Measurements from ENCODE around the gene DNAH14. TPM values are rescaled to one million over a fixed set of nuclear protein-coding genes. Genes with fewer than 3 reads are reported as not detected.

Gene DNAH14
- total and polyA plus RNA-seq, 4 donors = 2.7 to 19.8 (median 9.6) TPM

- Histone ChIP-seq H3K4me1 (ENCODE audit: control insufficient read depth in 4 of 4, insufficient read depth in 4 of 4, low read length in 3 of 4) (no peaks in the 10 kb centered on the region), H3K9ac (ENCODE audit: low read depth in 1 of 2, low read length in 2 of 2) (no peak overlapping the region), H3K27me3 (ENCODE audit: control insufficient read depth in 4 of 4, insufficient read depth in 4 of 4, low read length in 3 of 4) (no peaks in the 10 kb centered on the region), H3K36me3 (ENCODE audit: control insufficient read depth in 4 of 4, insufficient read depth in 3 of 4, low read depth in 1 of 4, low read length in 3 of 4) (no peaks in the 10 kb centered on the region), H3K4me3 (ENCODE audit: low read depth in 1 of 3, low read length in 3 of 3) (no peak overlapping the region), H3K27ac (ENCODE audit: low read depth in 1 of 2, low read length in 2 of 2) (no peak overlapping the region), H3K9me3 (ENCODE audit: control insufficient read depth in 4 of 4, low read length in 3 of 4) (peaks cover 0 to 4% (median 0%) of the 10 kb centered on the region in 4 donors)
- TF ChIP-seq HNF4A (conservative IDR thresholded peaks at IDR 0.05) (no peak), HNF4G (IDR thresholded peaks at IDR 0.05) (no peak), NR2F2 (IDR thresholded peaks at IDR 0.05) (no peak)
- DNase-seq (ENCODE audit: low spot score) = no peak
- 93% methylated on average over 3 of the region's 3 CpGs for WGBS
These were observed 167.7 kb downstream of the DNAH14 start for GRCh38 chr1:225097175-225097574.

DNA sequence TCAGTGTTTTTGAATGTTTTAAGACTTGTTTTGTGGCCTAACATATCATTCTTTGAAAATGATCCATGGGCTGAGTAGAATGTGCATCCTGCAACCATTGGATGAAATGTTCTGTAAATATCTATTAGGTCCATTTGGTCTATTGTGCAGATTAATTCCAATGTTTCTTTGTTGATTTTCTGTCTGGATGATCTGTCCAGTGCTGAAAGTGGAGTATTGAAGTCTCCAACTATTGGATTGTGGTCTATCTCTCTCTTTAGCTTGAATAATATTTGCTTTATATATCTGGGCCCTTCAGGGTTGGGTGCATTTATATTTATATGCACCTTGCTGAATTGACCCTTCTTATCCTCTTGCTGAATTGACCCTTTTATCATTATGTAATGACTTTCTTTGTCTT, 181.5 kb downstream of the DNAH14 start:
- TF ChIP-seq, protein P1, sequence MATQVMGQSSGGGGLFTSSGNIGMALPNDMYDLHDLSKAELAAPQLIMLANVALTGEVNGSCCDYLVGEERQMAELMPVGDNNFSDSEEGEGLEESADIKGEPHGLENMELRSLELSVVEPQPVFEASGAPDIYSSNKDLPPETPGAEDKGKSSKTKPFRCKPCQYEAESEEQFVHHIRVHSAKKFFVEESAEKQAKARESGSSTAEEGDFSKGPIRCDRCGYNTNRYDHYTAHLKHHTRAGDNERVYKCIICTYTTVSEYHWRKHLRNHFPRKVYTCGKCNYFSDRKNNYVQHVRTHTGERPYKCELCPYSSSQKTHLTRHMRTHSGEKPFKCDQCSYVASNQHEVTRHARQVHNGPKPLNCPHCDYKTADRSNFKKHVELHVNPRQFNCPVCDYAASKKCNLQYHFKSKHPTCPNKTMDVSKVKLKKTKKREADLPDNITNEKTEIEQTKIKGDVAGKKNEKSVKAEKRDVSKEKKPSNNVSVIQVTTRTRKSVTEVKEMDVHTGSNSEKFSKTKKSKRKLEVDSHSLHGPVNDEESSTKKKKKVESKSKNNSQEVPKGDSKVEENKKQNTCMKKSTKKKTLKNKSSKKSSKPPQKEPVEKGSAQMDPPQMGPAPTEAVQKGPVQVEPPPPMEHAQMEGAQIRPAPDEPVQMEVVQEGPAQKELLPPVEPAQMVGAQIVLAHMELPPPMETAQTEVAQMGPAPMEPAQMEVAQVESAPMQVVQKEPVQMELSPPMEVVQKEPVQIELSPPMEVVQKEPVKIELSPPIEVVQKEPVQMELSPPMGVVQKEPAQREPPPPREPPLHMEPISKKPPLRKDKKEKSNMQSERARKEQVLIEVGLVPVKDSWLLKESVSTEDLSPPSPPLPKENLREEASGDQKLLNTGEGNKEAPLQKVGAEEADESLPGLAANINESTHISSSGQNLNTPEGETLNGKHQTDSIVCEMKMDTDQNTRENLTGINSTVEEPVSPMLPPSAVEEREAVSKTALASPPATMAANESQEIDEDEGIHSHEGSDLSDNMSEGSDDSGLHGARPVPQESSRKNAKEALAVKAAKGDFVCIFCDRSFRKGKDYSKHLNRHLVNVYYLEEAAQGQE (IDR thresholded peaks at IDR 0.05) = peak; percentile 70
- TF ChIP-seq EGR1 (IDR thresholded peaks at IDR 0.05; ENCODE audit: low read depth in 2 of 2) = no peak
- H3K4me1 ChIP-seq (ENCODE audit: control insufficient read depth in 4 of 4, insufficient read depth in 4 of 4, low read length in 3 of 4) = peaks cover 0 to 3% (median 0%) of the 10 kb centered on the region in 4 donors
- no peaks in the 10 kb centered on the region for H3K9me3 ChIP-seq (ENCODE audit: control insufficient read depth in 4 of 4, low read length in 3 of 4)
- no peaks in the 10 kb centered on the region for H3K36me3 ChIP-seq (ENCODE audit: control insufficient read depth in 4 of 4, insufficient read depth in 3 of 4, low read depth in 1 of 4, low read length in 3 of 4)
- no peaks in the 10 kb centered on the region for H3K27me3 ChIP-seq (ENCODE audit: control insufficient read depth in 4 of 4, insufficient read depth in 4 of 4, low read length in 3 of 4)
- no peak for DNase-seq (ENCODE audit: low spot score)
- H3K27ac ChIP-seq (ENCODE audit: low read depth in 1 of 2, low read length in 2 of 2) = no peak overlapping the region
- H3K4me3 ChIP-seq (ENCODE audit: low read depth in 1 of 3, low read length in 3 of 3) = no peak overlapping the region
- no peak overlapping the region for H3K9ac ChIP-seq (ENCODE audit: low read depth in 1 of 2, low read length in 2 of 2)

- H3K4me1 ChIP-seq (ENCODE audit: control insufficient read depth in 4 of 4, insufficient read depth in 4 of 4, low read length in 3 of 4) = peaks cover 0 to 3% (median 0%) of the 10 kb centered on the region in 4 donors
- no peaks in the 10 kb centered on the region for H3K9me3 ChIP-seq (ENCODE audit: control insufficient read depth in 4 of 4, low read length in 3 of 4)
- H3K9ac ChIP-seq (ENCODE audit: low read depth in 1 of 2, low read length in 2 of 2) = no peak overlapping the region
- 57% methylated on average over 1 of the region's 1 CpG for WGBS
- no peaks in the 10 kb centered on the region for H3K27me3 ChIP-seq (ENCODE audit: control insufficient read depth in 4 of 4, insufficient read depth in 4 of 4, low read length in 3 of 4)
- no peaks in the 10 kb centered on the region for H3K36me3 ChIP-seq (ENCODE audit: control insufficient read depth in 4 of 4, insufficient read depth in 3 of 4, low read depth in 1 of 4, low read length in 3 of 4)
- TF ChIP-seq GABPA (IDR thresholded peaks at IDR 0.05 in 1 of 2, conservative IDR thresholded peaks at IDR 0.05 in 1 of 2) = no peak
- no peak for TF ChIP-seq RAD21 (IDR thresholded peaks at IDR 0.05)
- no peak for TF ChIP-seq YY1 (IDR thresholded peaks at IDR 0.05)
- TF ChIP-seq FOXA2 (IDR thresholded peaks at IDR 0.05) = no peak
- no peak for TF ChIP-seq HNF4G (IDR thresholded peaks at IDR 0.05)
- no peak for TF ChIP-seq RXRA (IDR thresholded peaks at IDR 0.05)
- TF ChIP-seq, protein P1 (IDR thresholded peaks at IDR 0.05) = no peak
- TF ChIP-seq ZBTB33 (IDR thresholded peaks at IDR 0.05) = no peak
- TF ChIP-seq SP1 (IDR thresholded peaks at IDR 0.05) = no peak
- TF ChIP-seq NR2F2 (IDR thresholded peaks at IDR 0.05) = no peak
- DNase-seq (ENCODE audit: low spot score) = no peak
- no peak overlapping the region for H3K27ac ChIP-seq (ENCODE audit: low read depth in 1 of 2, low read length in 2 of 2)
- H3K4me3 ChIP-seq (ENCODE audit: low read depth in 1 of 3, low read length in 3 of 3) = no peak overlapping the region
These were observed 183.8 kb downstream of the DNAH14 start for GRCh38 chr1:225113265-225113664.
